Activated T-cell treated with anti-CD3 and anti-CD28 coated beads, Interleukin-2, amount 50 U/mL, for 48 hours (primary cell): Measurements from ENCODE around the gene CCDC14.

ENCODE experiments used
- DNase-seq, 2 experiments: peaks; one replicate each; pipeline ENCODE4 v3.0.0-alpha.2; 2020

CCDC14 gene

DNA sequence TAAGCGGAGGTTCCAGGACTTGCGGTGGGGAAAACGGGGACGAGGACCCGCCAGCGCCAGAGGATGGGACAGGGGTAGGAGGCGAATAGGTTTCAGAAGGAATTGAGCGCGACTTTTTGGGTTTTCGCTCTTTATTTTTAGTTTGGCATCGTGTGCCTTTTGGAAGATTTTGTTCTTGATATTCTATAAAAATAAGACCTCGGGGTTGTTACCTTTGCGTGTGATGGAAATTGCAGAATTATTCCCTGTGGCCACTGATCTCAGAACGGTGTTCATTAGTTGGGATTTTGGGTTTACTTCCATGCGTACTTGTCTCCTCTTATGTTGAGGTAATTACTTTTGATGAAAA, 453 bp upstream of the CCDC14 start:
- no peak for DNase-seq

DNA sequence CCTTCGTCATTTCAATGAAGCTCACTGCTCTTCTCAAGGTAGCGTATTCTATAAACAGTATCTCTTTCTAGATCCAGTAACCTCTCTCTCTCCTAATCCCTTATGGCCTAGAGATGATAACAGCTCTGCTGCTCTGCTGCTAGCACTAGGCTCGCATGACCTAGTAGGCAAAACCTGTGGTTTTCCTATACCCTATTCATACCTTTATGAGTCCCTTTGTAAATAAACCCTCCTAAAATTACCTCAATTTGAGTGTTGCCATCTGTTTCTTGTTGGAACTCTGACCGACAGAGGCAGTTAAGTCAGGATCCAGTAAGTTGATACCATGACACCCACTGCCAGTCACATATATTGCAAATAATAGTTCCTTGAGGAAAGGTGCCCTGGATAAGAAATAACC, 7.3 kb downstream of the CCDC14 start:
- no peak for DNase-seq

DNA sequence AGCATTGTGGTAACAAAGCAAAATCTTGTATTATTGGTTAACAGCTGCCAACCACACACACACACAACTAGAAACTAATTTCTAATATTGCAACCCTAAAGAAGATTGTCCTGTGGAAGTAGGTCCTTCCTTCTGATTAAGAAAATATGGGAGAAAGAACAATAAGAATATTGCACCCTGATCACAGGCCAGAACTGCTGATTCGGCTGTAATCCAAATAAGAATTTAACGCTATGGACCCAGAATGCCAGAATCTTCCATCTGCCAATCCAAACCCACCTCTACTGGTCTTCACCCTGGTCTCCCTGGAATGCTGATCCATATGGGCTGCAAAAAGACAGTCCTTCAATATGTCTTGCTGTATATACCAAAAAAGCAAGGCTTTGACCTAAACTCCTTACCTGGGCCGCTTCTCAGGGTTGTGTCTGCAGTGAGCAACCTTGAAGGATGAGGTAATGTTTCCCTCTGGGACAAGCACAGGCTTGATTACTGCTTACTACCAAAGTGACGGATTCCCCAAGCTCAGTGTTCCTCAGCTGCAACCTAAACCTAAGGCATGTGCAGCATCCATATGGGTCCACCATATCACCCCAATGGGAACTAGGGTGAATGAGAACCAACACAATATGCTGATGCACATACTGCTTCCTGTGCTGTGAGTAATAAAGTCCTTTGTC, 8.0 kb downstream of the CCDC14 start:
- DNase-seq, result no peak

DNA sequence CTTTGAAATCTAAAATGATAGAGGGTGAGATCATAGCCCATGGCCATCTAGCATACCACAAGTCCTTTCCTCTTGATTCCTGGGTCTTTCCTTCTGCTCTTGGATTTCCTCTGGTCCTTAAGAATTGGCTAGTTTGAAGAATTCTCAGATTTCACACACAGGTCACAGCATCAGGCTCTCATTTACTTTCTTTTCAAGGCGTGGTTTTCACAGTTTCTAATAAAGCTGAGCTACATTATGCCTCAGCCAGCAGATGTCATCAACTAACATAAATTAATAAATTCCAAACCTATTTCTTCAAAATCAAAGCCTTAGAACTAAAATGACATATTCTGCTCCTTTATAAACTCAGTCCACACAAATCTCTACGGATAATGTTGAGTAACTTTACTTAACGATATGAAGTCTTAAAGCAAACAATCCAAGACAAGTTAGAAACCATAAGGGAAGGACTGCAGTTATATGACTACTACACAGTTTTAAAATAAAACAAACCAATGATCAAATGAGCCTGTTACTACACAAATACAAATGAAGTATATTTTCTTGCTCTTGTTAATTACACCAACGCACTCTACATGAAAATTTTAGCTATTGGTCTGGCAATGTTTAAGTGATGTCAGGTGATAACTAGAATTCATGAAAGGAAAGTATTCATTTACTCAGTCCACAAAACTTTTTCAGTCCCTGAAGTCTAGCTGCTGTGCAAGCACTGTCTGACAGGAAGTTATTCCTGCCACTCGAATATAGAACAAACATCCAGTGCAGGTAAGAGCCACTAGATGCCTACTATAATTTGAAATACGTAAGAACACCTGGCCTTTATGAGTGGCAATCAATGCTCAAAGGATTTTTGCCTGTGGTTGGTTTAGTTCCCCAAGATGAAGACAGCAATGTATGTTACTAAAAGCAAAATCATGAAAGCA, 9.2 kb downstream of the CCDC14 start:
- no peak for DNase-seq

DNA sequence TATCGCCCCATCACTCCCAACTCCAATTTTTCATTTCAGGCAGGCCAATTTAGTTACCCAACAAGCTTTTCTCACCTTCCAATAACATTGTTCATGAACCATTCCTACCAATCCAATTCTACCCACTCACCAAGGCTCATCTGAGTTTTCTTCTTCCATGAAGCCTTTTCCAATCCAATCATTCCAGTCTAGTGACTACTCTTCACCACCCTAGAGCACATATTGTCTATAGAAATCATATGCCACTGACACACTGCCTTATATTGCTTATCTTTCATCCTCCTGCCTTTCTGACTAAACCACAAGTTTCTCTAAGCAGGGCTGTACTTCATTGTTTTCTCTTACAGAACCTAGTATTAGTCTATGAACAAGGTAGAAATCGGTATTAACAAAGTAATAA, 11.4 kb downstream of the CCDC14 start:
- DNase-seq, result no peak

DNA sequence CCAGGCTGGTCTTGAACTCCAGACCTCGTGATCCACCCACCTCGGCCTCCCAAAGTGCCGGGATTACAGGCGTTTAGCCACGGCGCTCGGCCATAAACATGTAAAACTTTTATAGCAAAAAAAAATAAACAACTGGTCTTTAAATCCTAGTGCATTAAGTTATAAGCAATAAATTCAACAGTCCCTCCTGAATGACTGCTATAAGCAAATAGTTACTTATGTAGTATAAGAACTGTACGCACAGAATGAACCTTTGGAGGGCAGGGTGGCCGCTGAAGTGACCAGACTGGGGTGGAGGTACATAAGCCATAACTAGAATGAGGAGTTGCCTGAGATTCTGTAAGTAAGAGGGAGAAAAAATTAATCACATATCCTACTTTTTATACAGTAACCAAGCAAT, 12.6 kb downstream of the CCDC14 start:
- no peak for DNase-seq

DNA sequence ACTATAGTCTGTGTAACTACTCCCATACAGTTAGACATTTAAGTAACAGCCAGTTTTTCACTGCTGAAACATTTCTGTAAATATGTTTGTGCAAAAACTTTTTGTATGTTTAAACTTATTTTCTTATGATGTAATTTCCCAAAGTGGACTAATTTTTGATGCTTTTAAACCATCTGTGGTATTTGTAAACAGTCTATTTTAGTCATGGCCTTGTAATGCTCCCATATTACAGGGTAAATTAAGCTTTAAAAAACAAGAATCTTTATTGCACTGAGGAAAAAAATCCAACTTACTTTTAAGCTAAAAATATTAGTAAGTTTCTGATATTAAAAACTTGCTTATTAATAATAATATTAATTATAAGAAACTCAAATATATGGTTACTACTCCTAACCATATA, 13.5 kb downstream of the CCDC14 start:
- no peak for DNase-seq

DNA sequence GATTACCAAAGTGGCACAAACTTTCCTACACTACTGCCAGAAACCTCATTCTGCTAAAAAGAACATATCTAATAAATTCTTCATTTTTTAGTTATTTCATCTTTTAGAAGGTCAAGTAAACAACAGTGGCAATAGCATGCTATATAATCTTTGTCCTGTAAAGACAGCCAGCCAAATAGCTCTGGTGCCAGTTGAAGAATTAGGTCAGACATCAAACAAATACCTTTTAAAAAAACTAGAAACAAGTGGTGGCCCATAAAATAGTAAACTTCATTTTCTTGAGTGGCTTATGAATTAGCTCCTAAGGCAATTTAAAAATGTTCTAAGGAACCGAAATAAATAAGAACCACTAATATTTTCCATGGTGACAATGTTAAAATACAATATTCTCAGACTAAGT, 19.5 kb downstream of the CCDC14 start:
- DNase-seq, result no peak

DNA sequence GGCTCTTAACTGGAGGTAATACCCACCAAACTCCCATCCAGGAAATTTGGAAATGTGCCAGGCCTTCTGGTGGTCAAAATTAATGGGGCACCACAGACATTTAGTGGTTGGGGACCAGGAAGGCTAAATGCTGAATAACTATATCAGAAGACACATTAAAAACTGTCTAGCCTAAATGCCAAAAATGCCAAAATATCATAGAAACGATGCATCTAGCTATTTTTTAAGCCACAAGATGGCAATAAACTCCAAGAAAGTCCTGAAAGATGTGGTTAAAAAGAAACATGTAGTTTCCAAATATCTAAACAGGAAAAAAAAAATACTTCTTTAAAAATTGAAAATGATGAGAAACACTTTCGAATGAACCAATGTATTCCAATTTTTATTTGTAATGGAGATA, 19.9 kb downstream of the CCDC14 start:
- no peak for DNase-seq

DNA sequence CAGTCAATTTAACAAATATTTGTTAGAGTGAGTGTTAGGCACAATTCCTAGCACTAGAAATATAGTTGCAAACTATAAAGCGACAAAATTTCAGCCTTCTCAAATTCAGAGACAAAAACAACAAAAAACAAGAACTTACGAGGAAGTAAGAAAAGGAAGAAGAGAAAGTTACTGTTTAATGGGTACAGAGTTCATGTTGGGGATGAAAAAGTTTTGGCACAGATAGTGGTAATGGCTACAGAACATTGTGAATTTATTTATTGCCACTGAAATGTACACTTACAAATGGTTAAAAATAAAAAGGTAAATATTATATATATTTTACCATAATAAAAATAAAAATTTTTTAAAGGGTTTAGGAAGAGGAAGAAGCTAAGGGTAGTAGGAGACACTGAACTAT, 21.3 kb downstream of the CCDC14 start:
- no peak for DNase-seq

DNA sequence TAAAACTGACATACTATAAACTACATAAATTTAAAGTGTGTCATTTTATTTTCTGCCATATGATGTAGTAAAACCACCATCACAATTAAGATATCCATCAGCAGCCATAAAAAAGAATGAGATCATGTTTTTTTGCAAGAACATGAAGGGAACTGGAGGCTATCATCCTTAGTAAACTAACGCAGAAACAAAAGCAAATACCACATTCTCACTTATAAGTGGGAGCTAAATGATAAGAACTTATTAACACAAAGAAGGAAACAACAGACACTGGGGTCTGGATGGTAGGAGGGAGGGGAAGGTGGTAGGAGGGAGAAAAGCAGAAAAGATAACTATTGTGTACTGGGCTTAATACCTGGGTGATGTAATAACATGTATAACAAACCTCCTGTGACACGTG, 24.6 kb downstream of the CCDC14 start:
- DNase-seq, result no peak

DNA sequence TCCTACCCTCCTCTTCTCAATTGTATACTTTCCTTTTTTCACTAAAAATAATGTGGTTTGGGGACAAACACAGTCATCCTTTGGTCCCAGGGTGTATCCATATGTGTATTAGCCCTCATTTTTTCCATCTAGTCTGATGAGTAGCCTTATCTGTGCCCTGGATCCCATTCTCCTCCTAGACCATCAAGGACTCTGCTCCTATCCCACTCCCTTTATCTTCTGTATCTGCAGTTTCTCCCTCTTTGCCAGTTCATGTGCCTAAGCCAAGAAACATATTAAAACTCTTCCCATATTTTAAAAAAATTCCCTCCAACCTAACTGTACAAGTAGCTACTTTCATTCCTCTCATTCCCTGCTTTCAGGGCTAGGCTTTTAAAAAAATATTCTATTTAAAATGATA, 25.2 kb downstream of the CCDC14 start:
- no peak for DNase-seq

DNA sequence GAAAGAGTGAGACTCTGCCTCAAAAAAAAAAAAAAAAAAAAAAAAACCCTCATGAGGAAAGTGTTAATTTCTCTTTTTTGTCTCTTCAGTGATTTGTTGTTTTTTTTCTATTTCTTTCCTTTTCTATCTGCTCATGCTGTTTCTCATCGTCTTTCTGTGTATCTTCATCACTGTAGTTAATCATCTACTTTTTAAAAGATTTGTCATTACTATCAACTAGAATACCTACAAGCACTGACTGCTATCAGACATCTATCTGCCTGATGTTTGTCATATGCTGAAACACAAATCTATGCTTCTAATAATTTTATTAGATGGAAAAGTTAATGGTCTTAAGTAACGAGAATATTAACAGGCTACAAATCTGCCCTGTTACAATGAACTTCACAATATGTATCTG, 26.8 kb downstream of the CCDC14 start:
- no peak for DNase-seq

DNA sequence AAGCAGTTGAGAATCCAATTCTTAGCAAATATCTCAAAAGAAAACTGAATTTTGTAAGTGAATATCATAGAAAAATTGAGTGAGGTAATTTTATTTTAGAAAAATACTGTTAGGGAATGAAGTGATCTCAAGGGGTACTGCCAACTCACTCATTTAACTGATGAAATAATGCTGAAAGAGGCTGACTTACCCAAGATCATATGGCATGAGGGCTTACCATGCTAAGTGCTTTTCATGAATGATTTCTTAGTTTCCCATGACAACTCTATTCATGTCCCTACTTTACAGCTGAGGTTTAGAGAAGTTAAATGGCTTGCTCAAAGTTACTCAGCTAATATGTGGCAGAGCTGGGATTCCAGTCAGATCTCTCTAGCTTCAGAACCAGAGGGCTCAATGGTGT, 30.6 kb downstream of the CCDC14 start:
- no peak for DNase-seq

DNA sequence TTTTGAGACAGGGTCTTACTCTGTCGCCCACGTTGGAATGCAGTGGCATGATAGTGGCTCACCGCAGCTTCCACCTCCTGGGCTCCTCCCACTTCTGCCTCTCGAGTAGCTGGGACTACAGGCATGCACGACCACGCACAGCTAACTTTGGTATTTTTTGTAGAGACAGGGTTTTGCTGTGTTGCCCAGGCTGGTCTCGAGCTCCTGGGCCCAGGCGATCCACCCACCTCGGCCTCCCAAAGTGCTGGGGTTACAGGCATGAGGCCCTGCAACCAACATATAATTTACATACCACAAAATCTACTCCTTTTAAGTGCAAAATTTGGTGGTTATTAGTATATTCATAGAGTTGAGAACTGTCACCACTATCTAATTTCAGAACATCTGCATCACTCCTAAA, 31.7 kb downstream of the CCDC14 start:
- DNase-seq, result no peak

DNA sequence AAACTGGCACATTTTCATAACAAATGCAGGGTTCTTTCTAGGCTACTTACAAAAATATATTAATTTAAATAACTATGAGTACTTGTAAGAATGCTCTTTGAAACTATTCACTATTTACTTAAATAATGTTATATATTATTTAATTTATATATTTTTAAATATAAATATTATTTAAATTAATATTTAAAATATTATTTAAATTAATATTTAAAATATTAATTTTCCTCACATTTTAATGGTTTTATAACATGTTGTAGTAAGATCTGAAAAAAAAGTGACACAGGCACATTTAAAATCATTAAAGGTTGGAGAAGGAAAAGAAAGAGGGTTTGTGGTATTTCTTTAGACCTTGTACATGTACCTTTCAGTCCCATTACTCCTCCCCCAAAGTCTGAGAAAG, 34.6 kb downstream of the CCDC14 start:
- DNase-seq, result no peak

DNA sequence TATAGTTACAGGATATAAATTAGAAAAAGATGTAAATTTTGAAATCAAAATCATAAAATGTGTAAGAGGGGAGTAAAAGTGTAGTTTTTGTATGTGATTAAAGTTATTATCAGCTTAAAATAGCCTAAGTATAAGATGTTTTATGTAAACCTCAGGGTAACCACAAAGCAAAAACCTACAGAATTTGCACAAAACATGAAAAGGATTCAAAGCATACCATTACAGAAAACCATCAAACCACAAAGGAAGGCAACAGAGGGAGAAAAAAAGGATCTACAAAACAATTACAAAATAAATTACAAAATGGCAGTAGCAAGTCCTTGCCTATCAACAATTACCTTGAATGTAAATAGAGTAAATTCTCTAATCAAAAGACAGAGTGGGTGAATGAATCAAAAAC, 40.2 kb downstream of the CCDC14 start:
- no peak for DNase-seq

DNA sequence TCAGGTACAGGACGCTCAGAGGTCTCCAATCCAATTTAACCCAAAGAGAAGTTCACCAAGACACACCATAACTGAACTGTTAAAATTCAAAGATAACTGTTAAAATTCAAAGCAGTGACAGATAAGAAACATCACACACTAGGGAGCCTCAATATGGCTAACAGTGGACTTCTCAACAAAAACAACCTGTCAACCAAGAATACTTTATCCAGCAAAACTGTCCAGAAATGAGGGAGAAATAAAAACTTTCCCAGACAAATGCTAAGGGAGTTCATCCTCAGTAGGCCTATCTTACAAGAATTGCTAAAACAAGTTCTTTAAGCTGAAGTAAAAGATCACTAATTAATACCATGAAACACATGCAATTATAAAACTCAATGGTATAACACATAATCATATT, 40.6 kb downstream of the CCDC14 start:
- no peak for DNase-seq

DNA sequence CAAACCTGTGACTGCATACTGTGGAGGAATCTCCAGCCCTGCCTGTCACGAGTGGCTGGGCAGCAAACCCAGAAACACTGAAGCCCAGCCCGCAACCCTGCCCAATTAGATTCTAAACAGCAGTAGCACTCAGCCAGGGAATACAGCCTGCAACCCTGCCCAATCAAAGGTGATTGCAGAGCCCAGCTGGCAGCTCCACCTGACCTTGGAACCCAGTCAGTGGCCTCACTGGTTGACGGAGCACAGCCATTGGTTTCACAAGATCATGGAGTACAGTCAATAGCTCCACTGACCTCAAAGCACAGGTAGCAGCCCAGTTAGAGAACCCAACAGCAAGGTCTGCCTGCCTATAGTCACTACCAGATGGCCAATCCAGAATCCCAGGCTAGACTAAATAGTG, 41.7 kb downstream of the CCDC14 start:
- no peak for DNase-seq

DNA sequence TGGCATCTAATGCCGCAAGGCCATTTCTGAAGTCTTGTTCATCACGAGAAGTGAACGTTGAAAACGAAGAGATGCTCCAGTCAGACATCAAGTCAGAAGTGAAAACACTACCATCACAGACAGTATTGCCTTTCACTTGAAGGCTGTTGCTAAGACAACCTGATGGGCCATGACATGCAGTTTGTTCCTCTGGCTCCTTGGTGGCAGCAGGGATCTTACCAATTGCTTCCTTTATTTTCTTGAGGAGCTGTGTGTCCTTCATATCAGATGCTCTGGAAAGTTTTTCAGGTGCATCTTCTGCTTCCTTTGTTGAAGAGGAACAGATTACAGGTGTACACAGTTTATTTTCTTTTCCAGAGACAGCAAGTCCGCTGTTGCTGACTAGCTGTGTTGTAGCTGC, 46.2 kb downstream of the CCDC14 start:
- no peak for DNase-seq

DNA sequence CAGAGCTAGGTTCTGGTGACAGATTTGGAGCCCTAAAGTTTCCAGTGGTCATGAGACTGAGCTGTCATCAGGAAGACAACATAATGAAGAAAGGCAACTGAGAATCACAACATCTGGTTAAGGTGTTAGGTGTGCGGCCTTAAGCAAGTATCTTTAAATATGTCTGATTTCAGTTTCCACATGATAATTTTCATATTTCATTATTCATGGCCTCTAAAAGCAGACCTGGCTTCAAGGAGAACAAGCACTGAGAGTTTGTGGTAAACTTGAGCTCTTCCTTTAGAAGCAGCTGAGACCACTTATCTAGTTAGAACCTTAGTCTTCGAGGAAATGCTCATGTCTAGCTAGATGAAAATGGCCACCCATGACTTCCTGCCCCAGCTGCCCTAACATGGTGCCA, 51.2 kb downstream of the CCDC14 start:
- no peak for DNase-seq

DNA sequence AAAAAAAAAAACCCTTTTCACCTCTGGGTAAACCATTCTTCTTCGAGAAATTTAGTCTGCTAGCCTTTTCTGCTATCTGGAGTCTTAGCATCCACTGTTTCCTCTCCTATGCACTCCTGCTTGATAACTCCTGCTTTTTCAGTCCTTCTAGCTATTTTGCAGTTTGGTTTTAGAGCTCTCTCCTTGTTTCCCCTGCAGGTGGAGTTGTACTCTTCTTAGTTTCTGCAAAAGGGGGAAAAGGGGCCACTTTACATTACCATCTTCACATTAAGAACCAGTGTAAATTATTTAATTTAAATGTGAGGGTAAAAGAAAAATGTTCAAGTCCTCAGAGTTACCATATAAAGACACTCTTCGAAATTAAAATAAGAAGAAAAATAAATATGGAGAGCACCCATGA, 53.3 kb downstream of the CCDC14 start:
- no peak for DNase-seq

DNA sequence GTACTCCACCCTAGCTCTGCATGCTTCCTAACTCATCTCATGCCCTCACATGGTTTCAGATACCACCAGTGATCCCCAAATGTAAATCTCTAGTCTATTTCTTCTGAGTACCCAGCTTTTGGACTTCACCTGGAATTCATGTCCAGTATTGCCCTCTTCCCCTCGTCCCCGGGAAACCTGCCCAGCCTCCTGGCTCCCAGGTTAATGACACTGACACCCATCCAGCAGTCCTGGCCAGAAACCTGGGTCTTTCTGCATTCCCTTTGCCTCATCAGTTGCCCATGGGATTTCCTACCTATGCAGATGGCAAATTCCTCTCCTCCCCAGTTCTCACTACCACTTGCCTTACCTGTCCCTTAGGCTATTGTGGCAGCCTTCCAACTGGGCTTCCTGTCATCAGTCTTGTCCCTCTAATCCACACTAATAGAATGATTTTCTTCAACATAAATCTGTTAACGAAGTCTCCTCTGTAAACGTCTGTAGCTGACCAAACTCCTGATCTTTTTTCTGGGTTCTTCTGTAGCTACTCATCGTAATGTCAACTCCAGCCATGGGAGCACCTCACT, 61.6 kb downstream of the CCDC14 start:
- DNase-seq, result no peak

DNA sequence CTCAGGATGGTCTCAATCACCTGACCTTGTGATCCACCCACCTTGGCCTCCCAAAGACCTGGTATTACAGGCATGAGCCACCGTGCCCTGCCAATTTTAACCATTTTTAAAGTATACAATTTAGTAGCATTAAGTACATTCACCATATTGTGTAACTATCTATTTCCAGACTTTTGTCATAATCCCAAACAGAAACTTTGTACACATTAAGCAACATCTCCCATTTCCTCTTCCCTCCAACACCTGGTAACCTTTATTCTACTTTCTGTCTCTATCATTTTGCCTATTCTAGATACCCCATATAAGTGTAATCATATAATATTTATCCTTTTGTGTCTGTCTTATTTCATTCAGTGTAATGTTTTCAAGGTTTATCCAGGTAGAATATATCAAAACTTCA, 68.0 kb downstream of the CCDC14 start:
- no peak for DNase-seq
